HL-60 (cell line): ENCODE results near the gene ADAMTS1.

ENCODE experiments used
- POLR2AphosphoS5 ChIP-seq: IDR thresholded peaks from 2 replicates; pipeline ENCODE4 v1.6.1; 2012; ENCODE audit warnings: low read depth
- TF ChIP-seq, protein P1 (sequence below): IDR thresholded peaks from one replicate; pipeline ENCODE4 v1.5.1; 2011; ENCODE audit warnings: low read length, control low read depth, inconsistent platforms; ENCODE audit not compliant: insufficient read depth

DNA sequence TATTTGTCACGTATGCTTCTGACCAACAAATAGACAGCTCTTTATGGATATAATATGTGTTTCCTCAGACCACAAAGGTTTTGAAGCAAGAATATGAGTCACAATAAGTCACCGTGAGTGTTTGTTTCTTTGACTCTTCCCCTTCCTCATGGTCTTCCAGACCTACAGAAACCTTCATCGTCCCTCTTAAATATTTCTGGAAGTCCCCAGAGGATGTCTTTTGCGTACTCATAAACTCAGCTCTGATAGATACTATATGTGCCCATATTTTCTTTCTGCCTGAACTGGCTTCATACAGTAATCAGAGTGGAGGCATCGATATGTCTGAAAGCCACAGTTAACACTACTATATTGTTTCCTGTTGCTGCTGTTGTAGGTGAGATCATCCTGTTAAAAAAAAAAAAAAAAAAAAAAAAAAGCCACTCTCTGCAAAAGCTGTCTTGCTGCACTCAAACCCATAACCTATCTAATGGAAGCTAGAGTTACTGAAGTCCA is 38.4 kb downstream of the ADAMTS1 start:
- no peak for TF ChIP-seq POLR2AphosphoS5
- TF ChIP-seq, protein P1, sequence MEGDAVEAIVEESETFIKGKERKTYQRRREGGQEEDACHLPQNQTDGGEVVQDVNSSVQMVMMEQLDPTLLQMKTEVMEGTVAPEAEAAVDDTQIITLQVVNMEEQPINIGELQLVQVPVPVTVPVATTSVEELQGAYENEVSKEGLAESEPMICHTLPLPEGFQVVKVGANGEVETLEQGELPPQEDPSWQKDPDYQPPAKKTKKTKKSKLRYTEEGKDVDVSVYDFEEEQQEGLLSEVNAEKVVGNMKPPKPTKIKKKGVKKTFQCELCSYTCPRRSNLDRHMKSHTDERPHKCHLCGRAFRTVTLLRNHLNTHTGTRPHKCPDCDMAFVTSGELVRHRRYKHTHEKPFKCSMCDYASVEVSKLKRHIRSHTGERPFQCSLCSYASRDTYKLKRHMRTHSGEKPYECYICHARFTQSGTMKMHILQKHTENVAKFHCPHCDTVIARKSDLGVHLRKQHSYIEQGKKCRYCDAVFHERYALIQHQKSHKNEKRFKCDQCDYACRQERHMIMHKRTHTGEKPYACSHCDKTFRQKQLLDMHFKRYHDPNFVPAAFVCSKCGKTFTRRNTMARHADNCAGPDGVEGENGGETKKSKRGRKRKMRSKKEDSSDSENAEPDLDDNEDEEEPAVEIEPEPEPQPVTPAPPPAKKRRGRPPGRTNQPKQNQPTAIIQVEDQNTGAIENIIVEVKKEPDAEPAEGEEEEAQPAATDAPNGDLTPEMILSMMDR, result no peak
